Iris pigment epithelial cell (primary cell): ENCODE measurements around the gene NODAL.
A peak's percentile ranks its signal among the peaks of the same experiment; 100 is the strongest.

ENCODE experiments used
- DNase-seq: peaks from one replicate; pipeline ENCODE4 v3.0.0-alpha.2; 2011; ENCODE audit warnings: low read depth

NODAL gene

GRCh38 chr10:70462349-70462984, 21.0 kb upstream of the NODAL start:
- no peak for DNase-seq

GRCh38 chr10:70461397-70462348, 20.2 kb upstream of the NODAL start:
- peak; percentile 54 for DNase-seq

GRCh38 chr10:70459774-70460490, 18.5 kb upstream of the NODAL start:
- DNase-seq: no peak

GRCh38 chr10:70459061-70459773, 17.7 kb upstream of the NODAL start:
- DNase-seq: no peak

GRCh38 chr10:70458329-70459060, 17.0 kb upstream of the NODAL start:
- DNase-seq: peak; percentile 83

- no peak for DNase-seq
These were observed 16.4 kb upstream of the NODAL start for GRCh38 chr10:70457759-70458305.

GRCh38 chr10:70456164-70456563, 14.7 kb upstream of the NODAL start:
- no peak for DNase-seq

GRCh38 chr10:70455213-70455630, 13.7 kb upstream of the NODAL start:
- no peak for DNase-seq

GRCh38 chr10:70448236-70448635, 6.8 kb upstream of the NODAL start:
- DNase-seq: no peak

- DNase-seq: peak; percentile 65
These were observed 4.5 kb upstream of the NODAL start for GRCh38 chr10:70445718-70446657.

GRCh38 chr10:70444744-70445143, 3.3 kb upstream of the NODAL start:
- DNase-seq: no peak

GRCh38 chr10:70442332-70442988, 979 bp upstream of the NODAL start:
- no peak for DNase-seq

- no peak for DNase-seq
These were observed 421 bp upstream of the NODAL start for GRCh38 chr10:70441895-70442309.

GRCh38 chr10:70440296-70441160, 953 bp downstream of the NODAL start:
- no peak for DNase-seq

- no peak for DNase-seq
These were observed 3.8 kb downstream of the NODAL start for GRCh38 chr10:70437721-70438120.

GRCh38 chr10:70435241-70436085, 6.0 kb downstream of the NODAL start:
- no peak for DNase-seq

- no peak for DNase-seq
These were observed 7.8 kb downstream of the NODAL start for GRCh38 chr10:70433581-70434280.
